Measurements from ENCODE around the gene TRPM2. TPM values are rescaled to one million over a fixed set of nuclear protein-coding genes. Genes with fewer than 3 reads are reported as not detected.
"Not testable (repeated sequence)": the region's sequence is repeated elsewhere in the genome, so short reads cannot be mapped to it uniquely, and the experiment has no call there.

TRPM2 gene
- total RNA-seq, 1 donor from 2014 or later = 0.52 TPM

GRCh38 chr21:44408226-44408625 is 54.8 kb downstream of the TRPM2 start:
- no peak for TF ChIP-seq CTCF (conservative IDR thresholded peaks at IDR 0.05; ENCODE audit: low read depth, low read length)
- no peak overlapping the region for H3K4me3 ChIP-seq (ENCODE audit: low read depth, low read length)
- DNase-seq (ENCODE audit: low read depth) = no peak

DNA sequence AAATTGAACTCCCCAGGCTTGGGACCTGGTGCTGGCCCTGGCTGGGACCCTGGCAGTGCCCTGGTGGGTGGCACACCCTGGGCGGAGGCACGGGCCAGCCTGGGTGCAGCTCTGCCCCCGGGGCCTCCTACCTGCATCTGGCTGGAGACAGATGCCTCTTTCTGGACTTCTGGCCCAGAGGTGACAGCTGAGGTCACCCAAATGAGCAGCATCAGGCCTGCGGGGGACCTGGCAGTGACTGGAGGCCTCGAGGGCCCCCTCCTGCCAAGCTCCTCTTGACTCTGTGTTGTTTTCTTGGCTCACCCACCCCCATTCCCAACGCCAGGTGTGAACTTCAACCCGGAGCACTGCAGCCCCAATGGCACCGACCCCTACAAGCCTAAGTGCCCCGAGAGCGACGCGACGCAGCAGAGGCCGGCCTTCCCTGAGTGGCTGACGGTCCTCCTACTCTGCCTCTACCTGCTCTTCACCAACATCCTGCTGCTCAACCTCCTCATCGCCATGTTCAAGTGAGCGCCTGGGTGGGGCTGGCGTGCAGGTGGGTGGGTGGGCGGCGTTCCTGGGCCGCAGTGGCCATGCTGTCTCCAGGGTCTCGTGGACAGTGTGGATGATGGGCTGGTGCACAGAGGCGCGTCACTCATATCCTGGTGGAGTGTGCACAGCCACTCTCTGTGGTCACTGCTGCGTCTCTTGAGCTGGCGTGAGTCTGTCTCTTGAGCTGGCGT is 60.3 kb downstream of the TRPM2 start:
- H3K4me3 ChIP-seq (ENCODE audit: low read depth, low read length) = no peak overlapping the region
- no peak for DNase-seq (ENCODE audit: low read depth)
- TF ChIP-seq CTCF (conservative IDR thresholded peaks at IDR 0.05; ENCODE audit: low read depth, low read length) = no peak

DNA sequence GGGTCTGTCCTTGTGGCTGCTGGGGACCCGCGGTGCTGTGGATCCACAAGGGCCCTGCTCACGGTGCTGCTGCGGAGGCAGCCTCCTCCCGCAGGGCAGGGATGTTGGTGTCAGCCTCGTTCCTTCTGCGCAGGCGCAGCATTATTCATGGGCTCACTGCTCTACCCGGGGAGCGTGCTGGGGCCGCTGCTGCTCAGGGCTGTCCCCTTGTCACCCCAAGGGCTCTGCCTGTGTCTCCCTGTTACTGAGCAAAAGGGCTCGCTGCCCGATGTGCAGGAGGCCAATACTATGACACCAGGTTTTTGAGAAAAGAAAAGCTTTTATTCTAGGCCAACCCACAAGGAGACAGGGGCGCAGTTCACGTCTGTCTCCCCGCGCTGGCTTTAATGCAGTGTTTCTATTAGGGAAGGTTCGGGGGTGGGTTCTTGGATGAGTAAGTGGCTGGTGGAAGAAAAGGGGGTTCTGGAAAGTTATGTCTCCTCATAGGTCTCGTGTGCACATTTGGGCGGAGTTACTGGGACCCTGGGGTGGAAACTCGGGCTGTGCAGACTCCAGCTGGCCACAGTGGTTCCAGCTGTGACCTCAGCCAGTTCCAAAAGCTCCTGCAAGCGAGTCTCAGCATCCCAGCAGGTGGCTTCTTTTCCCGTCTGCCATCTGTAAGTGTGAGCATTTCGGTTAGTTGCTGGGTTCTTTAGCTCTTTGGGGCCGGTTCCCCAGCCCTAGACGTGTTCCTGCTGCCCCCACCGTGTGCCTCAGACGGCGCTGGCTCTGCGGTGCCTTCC is 61.1 kb downstream of the TRPM2 start:
- H3K4me3 ChIP-seq (ENCODE audit: low read depth, low read length) = no peak overlapping the region
- TF ChIP-seq CTCF (conservative IDR thresholded peaks at IDR 0.05; ENCODE audit: low read depth, low read length) = no peak
- DNase-seq (ENCODE audit: low read depth) = no peak

DNA sequence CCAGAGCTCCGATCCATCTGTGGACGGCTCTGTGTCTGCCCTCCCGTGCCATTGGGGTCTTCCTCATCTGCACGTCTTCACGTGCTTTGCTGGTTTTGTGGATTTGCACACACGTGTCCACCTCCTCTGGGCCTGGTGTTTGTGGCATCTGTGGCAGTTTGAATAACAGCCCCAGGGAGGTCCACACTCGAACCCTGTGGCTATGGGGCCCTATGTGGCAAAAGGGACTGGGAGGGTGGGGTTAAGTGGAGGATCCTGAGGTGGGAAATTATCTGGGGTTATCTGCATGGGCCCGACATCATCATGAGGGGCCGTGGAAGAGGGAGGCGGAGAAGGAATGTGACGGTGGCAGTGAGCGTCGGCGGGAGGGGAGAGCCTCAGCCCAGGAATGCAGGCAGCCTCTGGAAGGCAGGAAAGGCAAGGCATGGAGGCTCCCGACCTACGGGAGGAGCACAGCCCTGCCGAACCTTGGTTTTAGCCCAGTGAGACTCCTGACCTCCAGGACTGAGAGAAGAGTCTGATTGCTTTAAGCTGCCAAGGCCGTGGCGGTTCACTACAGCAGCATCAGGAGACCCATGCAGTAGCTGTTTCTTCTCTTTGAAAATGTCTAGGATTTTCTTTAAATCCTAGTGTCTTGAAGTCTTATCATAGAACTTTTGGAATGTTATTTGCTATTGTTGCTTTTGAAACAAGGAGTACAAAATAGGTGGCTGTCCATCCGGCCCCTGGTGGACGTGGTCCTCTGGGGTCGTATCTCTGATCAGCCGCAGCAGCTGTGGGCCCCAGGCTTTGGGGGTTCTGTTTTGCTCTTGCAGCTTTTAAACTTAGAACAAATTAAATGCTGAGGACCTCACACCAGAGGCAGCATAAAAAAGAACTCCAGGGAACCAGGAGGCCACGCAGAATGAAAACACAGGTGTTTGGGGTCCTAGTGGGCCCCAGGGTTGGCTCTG is 61.9 kb downstream of the TRPM2 start:
- no peak for TF ChIP-seq CTCF (conservative IDR thresholded peaks at IDR 0.05; ENCODE audit: low read depth, low read length)
- no peak overlapping the region for H3K4me3 ChIP-seq (ENCODE audit: low read depth, low read length)
- DNase-seq (ENCODE audit: low read depth) = no peak

- no peak for DNase-seq (ENCODE audit: low read depth)
- no peak for TF ChIP-seq CTCF (conservative IDR thresholded peaks at IDR 0.05; ENCODE audit: low read depth, low read length)
- no peak overlapping the region for H3K4me3 ChIP-seq (ENCODE audit: low read depth, low read length)
These were observed 62.8 kb downstream of the TRPM2 start for GRCh38 chr21:44416193-44416592.

DNA sequence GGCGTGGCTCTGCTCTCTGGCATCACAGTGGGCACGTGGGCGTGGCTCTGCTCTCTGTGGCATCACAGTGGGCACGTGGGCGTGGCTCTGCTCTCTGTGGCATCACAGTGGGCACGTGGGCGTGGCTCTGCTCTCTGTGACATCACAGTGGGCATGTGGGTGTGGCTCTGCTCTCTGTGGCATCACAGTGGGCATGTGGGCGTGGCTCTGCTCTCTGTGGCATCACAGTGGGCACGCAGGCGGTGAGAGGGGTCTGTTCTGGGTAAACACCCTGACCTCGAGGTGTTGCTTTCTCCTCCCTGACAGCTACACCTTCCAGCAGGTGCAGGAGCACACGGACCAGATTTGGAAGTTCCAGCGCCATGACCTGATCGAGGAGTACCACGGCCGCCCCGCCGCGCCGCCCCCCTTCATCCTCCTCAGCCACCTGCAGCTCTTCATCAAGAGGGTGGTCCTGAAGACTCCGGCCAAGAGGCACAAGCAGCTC is 64.2 kb downstream of the TRPM2 start:
- not testable (repeated sequence) for DNase-seq (ENCODE audit: low read depth); H3K4me3 ChIP-seq (ENCODE audit: low read depth, low read length)

Measured in epithelial cell of proximal tubule (primary cell).